Measurements from ENCODE around the gene NLRP3. TPM values are rescaled to one million over a fixed set of nuclear protein-coding genes. Genes with fewer than 3 reads are reported as not detected.

Gene NLRP3
- total RNA-seq, 1 experiment from 2014 or later = 0.26 TPM

DNA sequence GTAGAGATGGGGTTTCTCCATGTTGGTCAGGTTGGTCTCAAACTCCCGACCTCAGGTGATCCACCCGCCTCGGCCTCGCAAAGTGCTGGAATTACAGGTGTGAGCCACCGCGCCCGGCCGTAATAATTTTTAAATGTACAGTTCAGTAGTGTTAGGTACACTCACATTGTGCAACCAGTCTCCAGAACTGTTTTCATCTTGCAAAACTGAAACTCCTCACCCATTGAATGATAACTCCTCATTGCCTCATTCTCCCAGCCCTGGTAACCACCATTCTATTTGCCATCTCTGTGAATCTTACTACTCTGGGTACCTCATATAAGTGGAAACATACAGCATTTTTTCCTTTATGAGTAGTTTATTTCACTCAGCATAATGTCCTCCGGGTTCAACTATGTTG, 3.4 kb downstream of the NLRP3 start:
- Mint-ChIP-seq H3K4me3 (ENCODE audit: low read depth, unreplicated experiment) (no peak overlapping the region), H3K4me1 (ENCODE audit: low read depth, unreplicated experiment) (peaks cover 8% of the 10 kb centered on the region), H3K9me3 (ENCODE audit: low read depth, unreplicated experiment) (peaks cover 18% of the 10 kb centered on the region), H3K27me3 (ENCODE audit: unreplicated experiment) (no peaks in the 10 kb centered on the region), H3K27ac (ENCODE audit: unreplicated experiment) (no peak overlapping the region), H3K36me3 (ENCODE audit: insufficient read depth, unreplicated experiment) (no peaks in the 10 kb centered on the region)
- no peak for DNase-seq
- BruUV-seq (replicated peaks) = no TSS peak
- CTCF ChIA-PET = no interaction called here
- intact Hi-C loops (cut with micrococcal nuclease; ENCODE audit: unreplicated experiment) = no loop called here
- TF ChIP-seq, protein P1, sequence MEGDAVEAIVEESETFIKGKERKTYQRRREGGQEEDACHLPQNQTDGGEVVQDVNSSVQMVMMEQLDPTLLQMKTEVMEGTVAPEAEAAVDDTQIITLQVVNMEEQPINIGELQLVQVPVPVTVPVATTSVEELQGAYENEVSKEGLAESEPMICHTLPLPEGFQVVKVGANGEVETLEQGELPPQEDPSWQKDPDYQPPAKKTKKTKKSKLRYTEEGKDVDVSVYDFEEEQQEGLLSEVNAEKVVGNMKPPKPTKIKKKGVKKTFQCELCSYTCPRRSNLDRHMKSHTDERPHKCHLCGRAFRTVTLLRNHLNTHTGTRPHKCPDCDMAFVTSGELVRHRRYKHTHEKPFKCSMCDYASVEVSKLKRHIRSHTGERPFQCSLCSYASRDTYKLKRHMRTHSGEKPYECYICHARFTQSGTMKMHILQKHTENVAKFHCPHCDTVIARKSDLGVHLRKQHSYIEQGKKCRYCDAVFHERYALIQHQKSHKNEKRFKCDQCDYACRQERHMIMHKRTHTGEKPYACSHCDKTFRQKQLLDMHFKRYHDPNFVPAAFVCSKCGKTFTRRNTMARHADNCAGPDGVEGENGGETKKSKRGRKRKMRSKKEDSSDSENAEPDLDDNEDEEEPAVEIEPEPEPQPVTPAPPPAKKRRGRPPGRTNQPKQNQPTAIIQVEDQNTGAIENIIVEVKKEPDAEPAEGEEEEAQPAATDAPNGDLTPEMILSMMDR (IDR thresholded peaks at IDR 0.05; ENCODE audit: unreplicated experiment) = no peak

DNA sequence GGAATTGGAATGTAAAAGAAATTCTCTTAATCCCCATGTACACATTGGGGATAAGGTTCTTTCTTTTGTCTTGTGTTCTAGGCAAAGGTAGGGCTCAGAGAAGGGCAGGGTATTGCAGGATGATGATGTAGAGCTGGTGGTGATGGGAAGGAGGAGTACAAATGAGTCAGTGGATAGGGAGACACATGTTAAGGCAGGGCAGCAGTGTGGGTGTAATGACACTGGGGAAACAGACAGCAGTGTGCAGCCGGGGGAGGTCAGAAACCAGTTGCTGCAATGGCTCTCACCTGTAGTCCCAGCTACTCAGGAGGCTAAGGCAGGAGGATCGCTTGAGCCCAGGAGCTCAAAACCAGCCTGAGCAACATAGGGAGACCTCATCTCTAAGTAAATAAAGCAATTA, 5.1 kb downstream of the NLRP3 start:
- H3K27me3 Mint-ChIP-seq (ENCODE audit: unreplicated experiment) = peaks cover 1% of the 10 kb centered on the region
- H3K27ac Mint-ChIP-seq (ENCODE audit: unreplicated experiment) = no peak overlapping the region
- BruUV-seq (replicated peaks) = no TSS peak
- TF ChIP-seq, protein P1 (IDR thresholded peaks at IDR 0.05; ENCODE audit: unreplicated experiment) = no peak
- DNase-seq = no peak
- CTCF ChIA-PET = no interaction called here
- no peak overlapping the region for H3K4me3 Mint-ChIP-seq (ENCODE audit: low read depth, unreplicated experiment)
- no peaks in the 10 kb centered on the region for H3K4me1 Mint-ChIP-seq (ENCODE audit: low read depth, unreplicated experiment)
- H3K9me3 Mint-ChIP-seq (ENCODE audit: low read depth, unreplicated experiment) = peaks cover 18% of the 10 kb centered on the region
- intact Hi-C loops (cut with micrococcal nuclease; ENCODE audit: unreplicated experiment) = no loop called here
- H3K36me3 Mint-ChIP-seq (ENCODE audit: insufficient read depth, unreplicated experiment) = no peaks in the 10 kb centered on the region

DNA sequence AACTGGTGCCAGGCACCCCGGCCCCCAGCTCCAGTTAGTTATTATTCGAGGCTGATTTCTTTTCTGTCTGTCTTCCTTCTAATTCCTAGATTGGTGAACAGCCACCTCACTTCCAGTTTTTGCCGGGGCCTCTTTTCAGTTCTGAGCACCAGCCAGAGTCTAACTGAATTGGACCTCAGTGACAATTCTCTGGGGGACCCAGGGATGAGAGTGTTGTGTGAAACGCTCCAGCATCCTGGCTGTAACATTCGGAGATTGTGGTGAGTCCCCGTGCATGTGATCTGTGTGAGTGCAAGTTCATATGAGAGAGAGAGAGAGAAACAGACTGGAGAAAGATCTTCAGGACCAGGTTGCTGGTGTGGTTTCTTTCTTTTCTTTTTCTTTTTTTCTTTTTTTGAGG, 13.5 kb downstream of the NLRP3 start:
- Mint-ChIP-seq H3K4me1 (ENCODE audit: low read depth, unreplicated experiment) (no peaks in the 10 kb centered on the region), H3K4me3 (ENCODE audit: low read depth, unreplicated experiment) (no peak overlapping the region), H3K27me3 (ENCODE audit: unreplicated experiment) (peaks cover 12% of the 10 kb centered on the region), H3K36me3 (ENCODE audit: insufficient read depth, unreplicated experiment) (no peaks in the 10 kb centered on the region), H3K9me3 (ENCODE audit: low read depth, unreplicated experiment) (peaks cover 6% of the 10 kb centered on the region), H3K27ac (ENCODE audit: unreplicated experiment) (no peak overlapping the region)
- no TSS peak for BruUV-seq (replicated peaks)
- CTCF ChIA-PET = no interaction called here
- no peak for DNase-seq
- TF ChIP-seq, protein P1 (IDR thresholded peaks at IDR 0.05; ENCODE audit: unreplicated experiment) = no peak
- intact Hi-C loops (cut with micrococcal nuclease; ENCODE audit: unreplicated experiment) = no loop called here

DNA sequence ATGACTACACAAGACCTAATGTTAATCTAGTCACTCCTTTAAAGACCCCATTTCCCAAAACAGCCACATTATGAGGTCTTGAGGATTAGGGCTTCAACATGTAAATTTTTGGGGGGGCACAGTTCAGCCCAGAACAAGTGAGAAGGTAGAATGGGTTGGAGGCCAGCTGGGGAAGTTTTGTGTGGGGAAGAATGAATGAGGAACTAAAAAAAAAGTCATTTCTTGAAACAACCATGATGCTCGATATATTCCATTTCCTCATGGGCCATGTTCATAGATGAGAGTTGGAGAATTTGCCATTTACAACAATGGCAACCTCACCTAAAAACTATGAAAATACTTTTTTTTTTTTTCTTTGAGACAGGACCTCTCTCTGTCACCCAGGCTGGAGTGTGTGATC, 14.5 kb downstream of the NLRP3 start:
- BruUV-seq (replicated peaks) = no TSS peak
- H3K4me3 Mint-ChIP-seq (ENCODE audit: low read depth, unreplicated experiment) = no peak overlapping the region
- TF ChIP-seq, protein P1 (IDR thresholded peaks at IDR 0.05; ENCODE audit: unreplicated experiment) = no peak
- H3K36me3 Mint-ChIP-seq (ENCODE audit: insufficient read depth, unreplicated experiment) = no peaks in the 10 kb centered on the region
- H3K27ac Mint-ChIP-seq (ENCODE audit: unreplicated experiment) = no peak overlapping the region
- peaks cover 12% of the 10 kb centered on the region for H3K27me3 Mint-ChIP-seq (ENCODE audit: unreplicated experiment)
- peaks cover 6% of the 10 kb centered on the region for H3K9me3 Mint-ChIP-seq (ENCODE audit: low read depth, unreplicated experiment)
- DNase-seq = no peak
- intact Hi-C loops (cut with micrococcal nuclease; ENCODE audit: unreplicated experiment) = no loop called here
- H3K4me1 Mint-ChIP-seq (ENCODE audit: low read depth, unreplicated experiment) = no peaks in the 10 kb centered on the region
- CTCF ChIA-PET = no interaction called here

DNA sequence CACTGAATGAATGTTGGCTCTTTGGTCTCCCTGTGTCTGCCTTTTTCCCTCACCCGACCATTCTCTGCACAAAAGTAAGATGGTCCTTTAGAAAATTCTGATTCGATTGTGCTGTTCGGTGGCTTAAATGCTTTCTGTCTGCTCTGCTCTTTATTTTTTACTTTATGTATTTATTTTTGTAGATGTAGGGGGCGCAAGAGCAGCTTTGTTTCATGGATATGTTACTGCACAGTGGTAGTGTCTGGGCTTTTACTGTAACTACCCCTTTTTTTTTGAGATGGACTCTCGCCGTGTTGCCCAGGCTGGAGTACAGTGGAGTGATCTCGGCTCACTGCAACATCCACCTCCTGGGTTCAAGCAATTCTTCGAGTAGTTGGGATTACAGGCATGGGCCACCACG, 15.7 kb downstream of the NLRP3 start:
- CTCF ChIA-PET = no interaction called here
- Mint-ChIP-seq H3K4me3 (ENCODE audit: low read depth, unreplicated experiment) (no peak overlapping the region), H3K9me3 (ENCODE audit: low read depth, unreplicated experiment) (peaks cover 6% of the 10 kb centered on the region), H3K36me3 (ENCODE audit: insufficient read depth, unreplicated experiment) (no peaks in the 10 kb centered on the region), H3K4me1 (ENCODE audit: low read depth, unreplicated experiment) (no peaks in the 10 kb centered on the region), H3K27ac (ENCODE audit: unreplicated experiment) (no peak overlapping the region), H3K27me3 (ENCODE audit: unreplicated experiment) (peaks cover 6% of the 10 kb centered on the region)
- TF ChIP-seq, protein P1 (IDR thresholded peaks at IDR 0.05; ENCODE audit: unreplicated experiment) = no peak
- no peak for DNase-seq
- intact Hi-C loops (cut with micrococcal nuclease; ENCODE audit: unreplicated experiment) = no loop called here
- no TSS peak for BruUV-seq (replicated peaks)

Measured in Calu3 (cell line).